HG03045 (cell line): ENCODE data around the gene MATCAP1.

Experiments
- ATAC-seq: cut with Tn5 transposase; IDR thresholded peaks from one replicate; pipeline ENCODE4 v1.9.1; 2021; ENCODE audit warnings: mild to moderate bottlenecking, moderate library complexity; ENCODE audit not compliant: unreplicated experiment

MATCAP1 gene

DNA sequence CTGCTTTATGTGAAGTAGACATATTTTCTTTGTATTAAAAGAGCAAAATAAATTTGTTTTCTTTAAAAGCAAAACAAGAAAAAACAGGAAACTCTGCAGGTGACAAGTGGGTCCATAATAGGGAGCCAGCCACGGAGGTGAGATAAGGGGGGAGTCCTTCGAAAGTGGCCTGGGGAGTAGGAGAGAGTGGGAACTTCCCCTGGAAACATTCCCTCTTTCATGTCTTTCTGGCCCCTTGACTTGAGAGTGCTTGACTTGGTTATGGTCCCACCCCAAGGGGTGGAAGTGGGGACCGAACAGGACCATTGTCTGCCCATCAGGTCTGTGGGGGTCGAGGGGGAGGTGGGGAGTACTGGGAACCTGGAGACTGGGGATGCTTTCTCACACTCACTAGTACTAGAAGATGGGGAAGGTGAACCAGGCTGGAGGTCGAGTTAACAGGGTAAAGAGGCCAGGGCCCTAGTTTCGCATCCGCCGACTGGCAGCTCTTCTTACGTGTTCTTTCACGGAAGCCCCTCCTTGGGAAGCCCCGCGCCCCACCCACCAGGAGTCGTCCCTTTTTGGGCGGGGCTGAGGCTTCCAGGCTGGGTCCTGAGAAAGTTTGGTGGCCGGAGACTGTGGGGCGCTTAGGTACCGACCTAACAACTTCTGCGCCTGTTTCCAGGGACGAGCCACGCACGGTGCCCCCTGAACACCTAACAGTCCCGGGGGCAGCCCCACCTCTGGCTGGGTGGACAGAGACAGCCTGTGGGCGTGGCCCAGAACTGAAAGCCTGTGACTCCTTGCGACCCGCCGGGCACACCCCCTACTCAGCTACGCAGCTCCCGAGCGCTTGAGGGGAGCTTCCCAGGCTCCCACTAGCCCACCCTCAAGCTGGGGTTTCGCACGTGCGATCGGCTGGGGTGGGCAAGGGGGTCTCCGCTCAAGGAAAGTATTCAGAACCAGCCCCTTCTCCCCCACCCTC is 24.8 kb downstream of the MATCAP1 start:
- peak; percentile 42 for ATAC-seq

DNA sequence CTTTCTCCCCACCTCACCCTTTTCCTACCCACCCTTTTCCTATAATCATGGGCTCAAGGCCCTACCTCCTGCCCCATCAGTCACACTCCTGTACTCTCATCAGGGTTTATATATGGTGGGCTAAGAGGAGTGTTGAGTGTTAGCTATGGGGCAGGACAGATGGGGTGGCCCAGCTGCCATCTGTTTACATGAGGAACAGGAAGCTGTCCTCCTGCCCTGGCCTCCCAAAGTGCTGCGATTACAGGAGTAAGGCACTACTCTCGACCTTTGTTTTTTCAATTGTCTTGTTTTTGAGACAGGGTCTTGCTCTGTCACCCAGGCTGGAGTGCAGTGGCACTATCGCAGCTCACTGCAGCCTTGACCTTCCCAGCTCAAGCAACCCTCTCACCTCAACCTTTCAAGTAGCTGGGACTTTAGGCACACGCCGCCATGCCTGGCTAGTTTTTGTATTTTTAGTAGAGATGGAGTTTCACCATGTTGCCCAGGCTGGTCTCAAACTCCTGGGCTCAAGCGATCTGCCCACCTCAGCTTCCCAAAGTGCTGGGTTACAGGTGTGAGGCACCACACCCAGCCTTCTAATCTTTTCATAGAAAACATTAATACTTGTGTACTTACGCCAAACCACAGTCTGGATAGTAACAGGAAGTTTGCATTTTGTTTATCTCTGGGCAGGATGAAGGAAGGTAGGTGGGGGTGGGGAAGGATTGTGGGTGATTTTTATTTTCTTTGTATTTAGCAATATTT is 25.7 kb downstream of the MATCAP1 start:
- no peak for ATAC-seq

DNA sequence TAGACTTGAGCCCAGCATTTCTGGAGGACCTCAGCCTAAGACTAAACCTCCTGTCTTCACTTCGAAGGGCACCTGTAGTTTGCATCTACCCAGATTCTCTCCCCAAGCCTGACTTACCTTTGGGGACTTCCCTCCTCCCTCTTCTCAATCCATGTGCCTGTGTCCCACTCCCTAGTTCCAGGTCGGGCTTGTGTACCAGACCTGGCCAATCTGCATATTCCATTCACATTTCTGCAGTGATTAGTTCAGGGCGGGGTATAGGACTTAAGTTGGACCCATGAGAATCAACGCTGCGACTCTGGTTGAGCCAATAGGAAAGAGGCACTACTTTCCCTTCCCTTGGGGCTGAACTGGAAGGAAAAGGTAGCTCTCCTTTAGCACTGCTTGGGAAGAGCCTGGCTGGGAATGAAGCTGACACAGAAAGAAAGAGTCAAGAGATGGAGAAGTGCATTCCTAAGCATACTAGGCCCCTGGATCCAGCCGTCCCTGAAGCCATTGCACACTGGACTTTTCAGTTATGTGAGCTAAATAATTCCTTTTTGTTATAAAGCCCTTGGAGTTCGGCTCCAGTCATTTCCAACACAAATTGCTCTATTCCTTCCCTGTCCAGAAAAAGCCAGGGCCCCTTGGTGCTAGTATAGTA is 26.5 kb downstream of the MATCAP1 start:
- ATAC-seq = no peak

DNA sequence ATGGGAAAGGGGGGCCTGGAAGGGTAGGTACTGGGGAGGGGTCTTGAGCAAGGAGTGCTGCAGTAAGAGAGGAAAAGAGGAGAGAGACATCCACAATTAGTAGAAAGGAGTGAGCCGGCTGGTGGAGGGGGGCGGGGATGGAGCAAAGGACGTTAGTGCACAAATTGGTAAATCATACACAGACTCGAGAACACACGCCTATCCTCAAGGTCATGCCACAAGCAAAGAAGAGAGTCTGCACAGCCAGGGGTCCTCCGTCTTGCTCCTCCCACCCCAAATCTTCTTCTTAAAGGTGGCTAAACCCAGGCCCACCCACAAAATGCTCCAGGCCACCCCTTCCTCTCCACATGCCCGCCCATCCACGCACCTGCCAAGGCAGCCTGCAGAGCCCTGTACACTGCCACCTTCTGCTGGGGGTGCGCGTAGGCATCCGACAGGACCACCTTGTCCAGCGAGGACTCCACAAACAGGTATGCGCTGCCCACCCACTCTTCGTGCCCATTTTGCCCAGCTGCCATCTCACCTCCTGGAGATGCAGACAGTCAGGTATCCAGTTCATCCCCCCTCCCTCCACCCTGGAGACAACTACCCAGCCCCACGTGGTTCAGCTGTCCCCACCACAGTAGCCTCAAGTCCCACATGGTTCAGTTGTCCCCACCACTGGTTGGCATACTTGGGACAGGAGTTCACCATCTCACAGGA is 27.5 kb downstream of the MATCAP1 start:
- no peak for ATAC-seq

DNA sequence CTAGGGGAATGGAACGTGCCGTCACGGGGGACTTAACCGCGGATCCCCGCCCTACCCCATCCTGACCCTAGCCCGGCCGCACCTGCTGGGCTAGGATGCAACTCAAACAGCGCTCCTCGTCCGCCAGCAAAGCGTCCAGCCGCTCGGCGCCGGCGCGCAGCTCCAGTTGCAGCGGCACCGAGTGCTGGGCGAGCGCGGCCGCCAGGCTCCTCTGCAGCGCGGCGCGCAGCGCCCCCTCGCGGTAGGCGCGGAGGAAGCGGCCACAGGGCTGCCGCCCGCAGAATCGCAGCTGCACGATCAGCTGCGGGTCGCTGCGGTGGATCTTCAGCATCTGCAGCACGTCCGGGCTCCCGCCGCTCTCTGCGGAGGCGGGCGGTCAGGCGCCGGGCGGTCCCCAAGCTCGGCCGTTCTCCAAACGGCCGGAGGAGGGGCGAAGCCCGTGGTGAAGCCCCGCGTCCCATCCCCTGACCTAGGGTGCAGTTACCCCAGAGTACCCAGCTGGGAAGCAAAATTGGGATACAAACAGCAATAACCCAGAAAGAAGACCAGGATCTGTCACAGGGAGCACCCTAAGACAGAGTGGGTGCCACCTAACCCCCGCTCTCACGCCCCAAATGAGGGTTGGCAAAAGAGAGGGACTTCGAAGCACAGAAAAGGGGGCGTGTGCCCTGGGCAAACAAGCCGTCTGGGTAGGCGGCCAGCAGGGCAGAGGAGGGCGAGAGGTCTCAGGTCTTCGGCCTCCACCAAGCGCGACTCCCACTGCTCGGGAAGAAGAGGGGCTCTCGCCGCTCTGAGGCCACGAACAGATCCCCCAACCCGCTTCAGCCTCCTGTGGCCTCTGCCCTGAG is 28.2 kb downstream of the MATCAP1 start:
- ATAC-seq = no peak

DNA sequence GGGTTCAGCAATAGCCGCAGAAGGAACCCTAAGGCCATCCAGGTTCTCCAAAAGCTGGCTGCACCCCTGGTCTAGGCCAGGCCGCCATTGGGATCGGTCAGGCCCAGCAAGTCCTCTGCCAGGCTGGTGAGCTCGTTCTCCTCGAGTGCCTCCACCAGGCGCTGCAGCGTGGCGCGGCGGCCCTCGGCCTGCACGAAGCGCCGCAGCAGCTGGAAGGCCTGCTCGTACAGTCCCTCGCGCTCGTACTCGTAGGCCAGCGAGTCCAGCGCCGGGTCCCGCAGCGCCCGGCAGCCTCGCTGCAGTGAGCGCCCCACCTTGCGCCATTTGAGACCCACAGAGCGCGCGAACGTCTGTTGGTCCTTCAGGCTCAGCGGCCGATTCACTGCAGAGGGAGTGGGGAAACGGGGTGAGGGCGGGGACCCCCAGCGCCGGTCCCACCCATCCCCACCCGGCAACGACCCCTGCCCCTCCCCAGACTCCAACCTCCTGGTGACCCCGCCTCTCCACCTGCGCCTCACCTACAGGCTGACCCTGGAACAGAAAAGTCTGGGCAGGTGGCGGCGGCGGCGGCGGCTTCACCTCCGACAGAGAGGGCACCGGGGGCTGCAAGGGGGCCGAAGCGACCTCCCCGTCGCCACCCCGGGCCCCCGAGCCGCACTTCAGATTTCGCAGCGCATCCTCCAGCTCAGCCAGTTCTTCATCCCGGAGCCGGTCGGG is 29.0 kb downstream of the MATCAP1 start:
- ATAC-seq = no peak

DNA sequence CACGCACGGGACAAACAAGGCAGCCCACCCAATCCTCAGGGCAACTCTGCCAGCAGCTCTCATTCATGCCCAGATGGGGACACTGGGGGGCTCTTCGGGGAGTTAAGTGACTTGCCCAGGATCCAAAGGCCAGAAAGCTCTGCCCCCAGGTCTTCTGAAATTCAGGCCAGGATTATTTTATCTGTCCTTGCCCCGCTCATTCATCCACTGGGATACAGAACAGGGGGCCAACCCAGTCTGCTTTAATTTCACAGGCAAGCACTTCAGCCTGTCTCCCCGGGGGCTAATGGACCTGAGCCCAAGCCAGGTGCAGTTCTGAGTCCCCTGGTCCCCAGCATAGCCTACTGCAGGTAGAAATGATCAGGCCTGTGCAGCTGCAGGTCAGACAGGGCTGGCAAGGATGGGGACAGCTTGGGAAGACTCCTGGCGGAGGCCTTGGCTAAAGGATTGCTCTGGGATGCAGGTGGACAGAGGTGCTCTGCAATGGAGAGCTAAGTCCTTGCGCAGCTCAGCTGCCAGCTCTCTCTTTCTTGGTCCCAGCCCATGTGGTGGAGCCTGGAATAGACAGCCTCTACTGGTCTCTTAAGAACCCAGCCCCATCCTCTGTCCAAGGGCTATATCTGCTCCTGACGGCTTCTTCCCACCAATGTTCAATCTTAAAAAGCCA is 32.2 kb downstream of the MATCAP1 start:
- ATAC-seq = no peak

DNA sequence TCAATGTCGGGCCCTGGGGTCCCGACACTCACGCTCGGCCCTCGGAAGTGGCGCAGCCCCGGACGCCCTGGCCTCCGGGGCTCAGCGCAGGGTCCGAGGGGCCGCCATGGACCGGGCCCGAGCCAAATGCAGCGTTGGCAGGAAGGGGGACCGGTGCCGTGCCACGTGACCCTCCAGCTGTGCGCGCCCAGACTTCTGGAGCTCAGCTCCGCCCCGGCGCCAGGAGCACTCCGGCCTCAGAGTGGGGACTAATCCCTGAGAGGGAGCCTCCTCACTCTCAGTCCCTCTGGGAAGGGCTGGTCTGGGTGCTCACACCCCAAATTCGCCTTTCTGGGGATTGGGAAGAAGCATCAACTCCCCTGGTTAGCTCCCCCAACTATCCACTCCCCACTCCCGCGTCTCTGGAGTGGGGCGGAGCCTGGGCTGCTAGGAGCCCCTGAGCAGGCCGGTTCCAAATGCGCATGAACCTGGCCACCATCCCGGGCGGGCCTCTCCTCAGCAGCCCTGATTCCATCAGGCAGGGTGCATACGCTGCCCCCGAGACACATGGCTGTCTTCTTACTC is 32.8 kb downstream of the MATCAP1 start, which contains the start of gene B3GNT9:
TSS of gene B3GNT9 (minus strand) at position 166 of the 564 bp plus-strand sequence. CDS start 513 bp downstream, outside the sequence.
- peak; percentile 55 for ATAC-seq

DNA sequence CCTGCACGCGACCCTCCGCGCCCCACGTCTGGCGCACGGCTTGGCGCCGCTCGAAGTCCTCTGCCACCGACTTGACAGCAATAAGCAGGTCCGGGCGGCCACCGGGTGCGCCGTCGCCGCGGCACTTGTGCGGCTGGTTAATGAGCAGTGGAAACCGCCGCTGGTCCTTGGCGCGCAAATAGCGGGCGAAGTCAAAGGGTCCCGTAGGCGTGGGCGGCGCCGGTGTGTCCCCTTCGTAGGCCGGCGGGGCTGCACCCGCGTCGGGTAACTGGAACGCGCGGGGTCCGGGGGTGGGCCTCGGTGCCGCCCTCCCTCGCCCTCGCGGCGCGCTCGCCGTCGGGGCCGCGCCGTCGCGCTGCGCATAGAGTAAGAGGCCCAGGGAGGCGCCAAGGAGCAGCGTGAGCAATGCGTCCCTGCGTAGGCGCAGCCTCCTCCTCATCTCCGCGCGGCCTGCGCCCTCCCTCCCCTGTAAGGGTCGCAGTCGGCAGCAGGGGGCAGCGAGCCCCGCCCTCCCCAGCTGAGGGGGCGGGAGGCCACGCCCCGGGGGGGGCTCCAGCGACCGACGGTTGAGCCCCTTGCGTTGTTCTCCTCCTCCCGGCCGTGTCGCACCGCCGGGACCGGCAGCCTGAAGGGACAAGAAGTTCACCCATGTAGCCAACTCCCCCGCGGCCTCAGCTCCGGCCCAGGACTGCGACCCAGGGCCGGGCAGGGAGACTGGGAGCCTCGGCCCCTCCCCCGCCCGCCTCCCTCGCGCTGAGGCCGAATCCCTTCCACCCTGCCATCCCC is 33.5 kb downstream of the MATCAP1 start:
- ATAC-seq = peak; percentile 38

DNA sequence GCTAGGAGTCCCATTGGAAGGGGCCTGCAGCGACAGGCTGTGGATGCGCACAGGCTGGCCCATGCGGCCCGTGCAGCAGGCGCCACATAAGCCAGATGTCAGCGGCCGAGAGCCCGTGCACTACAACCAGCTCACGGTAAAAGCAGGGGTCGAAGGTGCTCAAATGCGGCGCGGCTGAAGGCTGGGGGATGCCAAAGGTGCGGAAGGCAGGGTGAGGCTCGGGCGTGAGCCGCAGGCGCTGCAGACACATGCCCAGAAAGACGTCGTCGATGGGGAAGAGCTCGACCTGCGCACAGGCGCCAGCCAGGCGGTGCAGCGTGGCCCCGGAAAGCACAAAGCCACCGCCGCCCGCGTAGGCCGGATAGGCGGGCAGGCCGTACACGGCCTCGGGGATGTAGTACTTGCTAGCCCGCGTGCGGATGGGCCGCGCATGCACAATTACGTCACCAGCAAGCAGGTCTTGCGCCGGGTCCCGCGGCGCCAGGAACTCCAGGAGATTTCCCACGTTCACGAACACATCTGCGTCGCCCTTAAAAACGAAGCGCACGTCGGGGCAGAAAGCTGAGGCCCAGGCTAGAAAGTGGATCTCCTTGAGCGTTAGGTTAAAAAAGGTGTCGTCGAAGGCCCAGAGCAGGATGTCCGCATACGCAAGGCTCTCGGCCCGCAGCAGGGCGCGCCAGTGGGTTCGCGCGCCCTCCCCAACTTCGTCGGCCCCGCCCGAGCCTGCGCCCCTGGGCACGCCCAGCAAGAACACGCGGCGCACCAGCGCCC is 34.3 kb downstream of the MATCAP1 start:
- no peak for ATAC-seq

DNA sequence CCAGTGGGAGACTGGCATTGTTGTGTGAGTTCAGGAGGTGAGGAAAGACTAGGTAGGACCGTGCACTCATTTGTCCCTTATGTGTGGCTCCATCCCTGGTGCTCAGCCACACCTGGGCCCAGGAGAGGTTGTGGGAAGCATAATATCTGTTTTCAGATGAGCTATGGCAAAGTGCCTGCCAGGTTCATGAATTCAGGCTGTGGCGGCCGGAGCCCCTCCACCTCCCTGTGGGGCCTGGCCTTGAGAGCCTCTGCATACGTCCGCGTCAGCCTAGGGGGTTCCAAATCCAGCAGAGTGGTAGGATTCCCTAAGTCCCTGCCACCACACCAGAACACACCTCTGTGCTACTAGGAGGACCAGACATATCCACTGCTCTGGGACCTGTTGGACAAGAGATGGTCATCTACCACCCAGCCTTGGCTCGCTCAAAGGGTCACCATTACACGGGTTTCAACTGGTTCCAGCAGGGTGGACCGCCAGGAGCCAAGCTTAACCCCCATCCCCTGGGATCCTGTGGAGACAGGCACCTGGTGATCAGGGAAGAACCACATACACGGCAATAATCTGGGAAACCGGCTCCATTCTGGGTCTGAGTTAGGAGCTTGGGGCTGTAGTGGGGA is 35.0 kb downstream of the MATCAP1 start:
- no peak for ATAC-seq

DNA sequence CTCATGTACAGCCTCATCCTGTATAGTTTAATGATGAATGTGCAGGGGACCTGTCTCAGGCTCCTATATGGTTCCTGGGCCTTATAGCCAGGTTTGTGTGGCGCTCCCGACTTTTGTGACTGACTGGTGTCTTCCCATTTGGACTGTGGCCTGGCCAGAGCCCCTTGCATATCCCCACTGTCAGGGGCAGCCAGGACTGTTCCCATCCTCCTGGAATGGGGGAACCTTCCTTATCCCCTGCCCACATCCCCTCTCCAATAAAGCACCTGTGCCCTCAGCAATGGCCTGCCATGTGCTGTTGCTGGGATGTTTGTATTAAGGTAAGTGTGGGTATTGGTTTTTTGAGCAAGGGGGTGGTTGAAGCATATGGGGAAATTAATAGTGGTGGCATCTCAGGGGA is 35.5 kb downstream of the MATCAP1 start:
- ATAC-seq = no peak

DNA sequence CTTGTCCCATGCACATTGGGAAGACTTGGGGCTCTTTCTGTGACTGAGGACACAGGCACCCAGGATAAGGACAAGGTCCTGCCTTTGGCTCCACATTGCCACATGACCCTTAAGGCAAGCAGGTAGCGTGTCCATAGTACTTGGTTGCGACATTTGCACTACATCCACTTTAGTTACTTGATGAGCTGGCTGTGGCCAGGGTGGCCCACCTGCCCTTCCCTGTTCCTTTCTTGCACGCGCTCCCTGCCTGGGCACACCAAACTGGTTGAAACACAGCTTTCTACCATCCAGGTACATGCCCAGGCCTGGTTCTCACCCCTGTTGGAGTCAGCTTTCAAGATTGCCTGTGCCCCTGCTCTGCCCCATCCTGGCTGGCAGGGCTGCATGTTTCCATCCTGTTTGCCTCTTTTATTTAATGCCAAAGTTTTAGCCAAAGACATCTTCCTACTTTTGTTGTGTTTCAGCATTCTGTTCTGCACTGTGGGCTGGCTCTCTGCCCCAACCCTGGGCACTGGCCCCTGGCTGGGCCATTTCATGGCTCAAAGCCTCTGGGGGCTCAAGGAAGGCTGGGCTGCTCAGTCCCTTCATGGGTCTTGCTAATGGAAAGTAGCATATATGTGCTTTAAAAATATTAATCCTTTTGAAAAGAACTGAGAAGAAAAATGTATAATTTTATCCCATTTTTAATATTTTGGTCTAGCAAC is 36.2 kb downstream of the MATCAP1 start:
- ATAC-seq = no peak

DNA sequence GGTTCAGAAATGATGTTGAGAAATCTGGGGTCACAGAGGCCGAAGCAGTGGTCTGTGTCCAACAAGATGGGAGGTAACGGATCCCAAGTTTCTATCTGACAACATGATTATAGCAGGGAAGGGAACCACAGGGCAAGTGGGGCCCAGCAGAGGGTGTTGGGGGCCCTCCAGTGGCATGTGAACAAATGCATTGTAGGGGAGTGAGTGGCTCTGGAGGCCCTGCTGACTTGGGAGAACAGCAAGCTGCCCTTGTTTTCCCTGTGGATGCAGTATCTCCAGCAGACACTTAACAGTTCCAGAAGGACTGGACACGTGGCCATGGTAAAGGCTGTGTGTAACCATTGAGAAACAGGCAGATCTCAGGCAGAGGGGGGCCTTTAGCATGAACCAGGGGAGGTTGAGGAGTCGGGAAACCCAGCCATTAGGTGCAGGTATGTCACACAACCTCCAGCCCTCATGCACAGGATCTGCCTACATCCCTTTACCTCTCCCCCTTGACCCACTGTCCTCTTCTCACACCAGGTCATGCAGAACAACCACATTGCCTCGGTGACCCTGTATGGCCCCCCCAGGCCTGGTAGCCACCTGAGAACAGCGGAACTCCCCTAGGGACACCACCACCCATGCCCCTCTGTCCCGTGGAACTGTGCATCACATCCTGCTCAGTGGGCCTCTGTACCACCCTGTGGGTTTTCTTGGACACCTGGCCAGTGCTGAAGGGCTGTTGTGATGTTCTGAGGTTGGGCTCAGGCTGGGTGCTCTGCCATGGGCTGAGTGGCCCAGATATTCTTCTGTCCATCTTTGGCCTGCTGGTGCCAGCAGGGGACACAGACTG is 37.0 kb downstream of the MATCAP1 start:
- no peak for ATAC-seq

DNA sequence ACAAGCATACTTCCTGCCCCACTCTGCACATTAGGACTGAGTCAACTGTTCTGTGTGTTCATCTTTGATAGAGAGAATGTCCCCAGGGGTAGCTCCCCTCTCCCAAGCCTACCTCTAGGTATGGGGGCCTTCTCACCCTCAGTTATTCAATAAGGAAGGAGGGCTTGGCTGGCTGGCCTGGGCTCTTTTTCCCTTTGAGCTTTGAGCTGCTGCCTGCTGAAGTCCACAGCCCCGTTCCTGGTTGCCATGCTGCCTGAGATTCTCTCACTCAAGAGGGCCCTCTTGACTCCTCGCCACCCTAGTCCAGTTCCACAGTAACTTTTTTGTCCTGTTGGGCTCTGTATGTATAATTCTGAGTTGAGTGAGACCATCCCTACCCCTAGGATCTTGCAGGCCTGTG is 38.0 kb downstream of the MATCAP1 start:
- no peak for ATAC-seq
